GM10248 (cell line): Measurements from ENCODE around the gene GNAS.

ENCODE experiments used
- CTCF ChIA-PET: fragments of 300-600 bp; sonication (Branson Sonifier 250); formaldehyde crosslinking; extraction: SDS; loops from one replicate; lab custom pipeline; 2021; ENCODE audit warnings: antibody characterized with exemption; lab: Yijun Ruan, JAX
- POLR2A ChIA-PET: fragments of 350-650 bp; sonication (Branson Sonifier 250); formaldehyde crosslinking; extraction: SDS; loops from one replicate; lab custom pipeline; 2020; ENCODE audit warnings: antibody characterized with exemption; lab: Yijun Ruan, JAX
- DNase-seq: peaks from one replicate; pipeline ENCODE4 v3.0.0; 2012; ENCODE audit errors: extremely low spot score
- TF ChIP-seq, protein P1 (sequence below): IDR thresholded peaks from 2 replicates; pipeline ENCODE4 v1.5.1; 2012; ENCODE audit warnings: mild to moderate bottlenecking, low read depth; ENCODE audit errors: extremely low read depth, missing control alignments, control extremely low read depth

GNAS gene

DNA sequence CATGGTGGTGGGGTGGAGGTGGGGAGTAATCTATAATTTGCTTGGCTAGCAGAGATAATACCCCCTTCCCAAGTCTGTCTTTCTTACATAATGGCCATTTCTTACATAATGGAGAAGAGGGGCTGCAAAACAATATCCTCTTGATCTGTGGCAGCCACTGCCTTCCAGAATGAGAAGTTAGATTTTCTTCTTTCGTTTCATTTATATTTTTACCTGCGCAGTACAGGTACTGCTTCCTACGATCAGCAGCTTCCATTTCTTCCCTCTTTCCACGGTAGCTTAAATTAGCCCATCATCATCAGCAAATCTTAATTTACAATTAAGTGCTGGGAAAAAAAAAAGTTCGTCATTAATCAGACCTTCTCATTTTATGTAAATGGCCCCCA is 30.2 kb downstream of the GNAS start:
- ChIA-PET POLR2A (no interaction called here), CTCF (interaction anchor here (0.9 to 1.5 kb wide), 4 partner anchors 10 to 325 kb away, joined by 3 to 4 read pairs (median 3); no protein-coding TSS in a partner anchor)
- TF ChIP-seq, protein P1, sequence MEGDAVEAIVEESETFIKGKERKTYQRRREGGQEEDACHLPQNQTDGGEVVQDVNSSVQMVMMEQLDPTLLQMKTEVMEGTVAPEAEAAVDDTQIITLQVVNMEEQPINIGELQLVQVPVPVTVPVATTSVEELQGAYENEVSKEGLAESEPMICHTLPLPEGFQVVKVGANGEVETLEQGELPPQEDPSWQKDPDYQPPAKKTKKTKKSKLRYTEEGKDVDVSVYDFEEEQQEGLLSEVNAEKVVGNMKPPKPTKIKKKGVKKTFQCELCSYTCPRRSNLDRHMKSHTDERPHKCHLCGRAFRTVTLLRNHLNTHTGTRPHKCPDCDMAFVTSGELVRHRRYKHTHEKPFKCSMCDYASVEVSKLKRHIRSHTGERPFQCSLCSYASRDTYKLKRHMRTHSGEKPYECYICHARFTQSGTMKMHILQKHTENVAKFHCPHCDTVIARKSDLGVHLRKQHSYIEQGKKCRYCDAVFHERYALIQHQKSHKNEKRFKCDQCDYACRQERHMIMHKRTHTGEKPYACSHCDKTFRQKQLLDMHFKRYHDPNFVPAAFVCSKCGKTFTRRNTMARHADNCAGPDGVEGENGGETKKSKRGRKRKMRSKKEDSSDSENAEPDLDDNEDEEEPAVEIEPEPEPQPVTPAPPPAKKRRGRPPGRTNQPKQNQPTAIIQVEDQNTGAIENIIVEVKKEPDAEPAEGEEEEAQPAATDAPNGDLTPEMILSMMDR, result no peak
- DNase-seq, result no peak

DNA sequence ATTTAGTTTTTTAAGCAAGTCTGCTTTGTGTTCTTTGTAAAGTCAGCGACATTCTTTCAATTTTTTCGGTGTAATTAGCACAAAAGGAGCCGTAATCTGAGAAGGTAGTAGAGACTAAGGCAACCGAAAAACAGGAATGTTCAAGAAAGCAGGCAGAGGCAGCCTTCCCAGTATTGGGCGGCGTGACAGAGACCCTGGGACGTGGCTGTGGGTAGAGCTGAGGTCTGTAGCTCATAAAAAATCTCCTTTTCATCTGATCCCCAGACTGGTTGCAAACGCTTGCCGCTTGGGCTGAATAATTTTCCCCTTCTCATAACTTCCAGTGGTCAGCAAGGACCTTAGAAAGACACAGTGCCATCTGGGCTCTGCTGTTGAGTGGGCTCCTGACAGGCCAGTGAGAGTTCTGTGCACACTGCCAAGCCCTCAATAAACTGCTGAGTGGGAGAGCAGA is 30.8 kb downstream of the GNAS start:
- POLR2A ChIA-PET, result no interaction called here
- TF ChIP-seq, protein P1, result no peak
- DNase-seq, result no peak
- CTCF ChIA-PET, result interaction anchor here (0.9 to 1.5 kb wide), 4 partner anchors 10 to 324 kb away, joined by 3 to 4 read pairs (median 3); no protein-coding TSS in a partner anchor

DNA sequence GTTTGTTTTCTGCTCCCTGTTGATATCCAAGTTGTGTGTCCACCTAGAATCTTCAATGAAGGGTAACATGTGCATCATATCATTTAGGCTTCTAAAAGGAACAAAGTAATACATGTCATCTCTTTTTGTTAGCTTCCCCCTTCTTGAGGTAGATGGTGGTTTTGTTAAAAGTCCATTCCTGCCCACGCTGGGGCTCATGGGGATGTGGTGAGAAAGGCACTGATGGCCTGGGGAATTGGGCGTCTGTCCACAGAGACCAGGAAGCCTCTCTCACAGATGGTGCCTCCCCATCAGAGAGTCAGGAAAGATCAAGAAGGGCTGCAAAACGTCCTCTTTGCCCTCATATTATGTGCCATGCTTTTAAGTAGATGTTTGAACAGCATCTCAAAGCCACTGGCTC is 32.5 kb downstream of the GNAS start:
- TF ChIP-seq, protein P1, result no peak
- POLR2A ChIA-PET, result no interaction called here
- CTCF ChIA-PET, result interaction anchor here (1.0 to 2.0 kb wide), 6 partner anchors 8 to 212 kb away, joined by 3 to 9 read pairs (median 4); no protein-coding TSS in a partner anchor
- no peak for DNase-seq

DNA sequence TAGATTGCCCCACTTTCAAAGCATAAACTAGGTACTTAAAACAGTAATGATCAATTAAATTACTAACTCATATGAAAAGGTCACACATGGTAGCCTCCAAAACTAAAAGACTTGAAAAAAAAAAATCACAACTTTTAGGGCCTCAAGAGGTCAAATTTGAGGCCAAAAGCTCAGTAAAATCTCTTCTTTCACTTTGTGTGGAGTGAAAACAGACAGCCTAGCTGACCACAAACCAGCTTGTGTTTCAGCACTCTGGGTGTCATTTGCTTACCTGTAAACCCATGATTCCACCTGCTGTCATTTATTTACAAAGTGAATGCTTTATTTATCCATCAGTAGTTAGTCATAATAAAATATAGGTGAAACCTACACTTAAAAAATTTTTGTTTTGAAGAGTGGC is 34.0 kb downstream of the GNAS start:
- ChIA-PET CTCF (interaction anchor here (1.0 to 1.9 kb wide), 5 partner anchors 10 to 197 kb away, joined by 3 to 7 read pairs (median 5); partner anchors contain the start of gene ATP5F1E), POLR2A (interaction anchor here (1.1 kb wide), 1 partner anchor 146 kb away, joined by 3 read pairs; the partner anchor contains the start of gene ATP5F1E)
- peak; percentile 36 for DNase-seq
- TF ChIP-seq, protein P1, result no peak

DNA sequence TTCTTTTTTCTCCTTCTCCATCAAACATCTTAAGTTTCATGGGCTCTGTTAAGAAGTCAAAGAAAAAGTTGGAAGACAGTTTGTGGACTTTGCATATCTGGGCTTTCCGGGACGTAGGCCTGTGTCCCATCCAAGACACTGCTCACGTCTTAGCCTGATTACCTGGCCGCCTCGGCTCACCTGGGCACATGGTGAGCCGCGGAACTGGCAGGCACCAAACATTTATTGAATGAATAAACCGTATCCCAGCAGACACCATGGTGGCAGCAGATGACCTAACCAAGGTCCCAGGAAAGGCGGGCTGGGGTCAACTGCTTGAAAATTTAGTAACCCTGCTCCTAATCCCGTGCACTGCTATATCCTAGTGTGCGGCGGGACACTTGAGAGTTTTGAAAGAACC is 35.6 kb downstream of the GNAS start:
- TF ChIP-seq, protein P1, result no peak
- ChIA-PET POLR2A (no interaction called here), CTCF (no interaction called here)
- no peak for DNase-seq

DNA sequence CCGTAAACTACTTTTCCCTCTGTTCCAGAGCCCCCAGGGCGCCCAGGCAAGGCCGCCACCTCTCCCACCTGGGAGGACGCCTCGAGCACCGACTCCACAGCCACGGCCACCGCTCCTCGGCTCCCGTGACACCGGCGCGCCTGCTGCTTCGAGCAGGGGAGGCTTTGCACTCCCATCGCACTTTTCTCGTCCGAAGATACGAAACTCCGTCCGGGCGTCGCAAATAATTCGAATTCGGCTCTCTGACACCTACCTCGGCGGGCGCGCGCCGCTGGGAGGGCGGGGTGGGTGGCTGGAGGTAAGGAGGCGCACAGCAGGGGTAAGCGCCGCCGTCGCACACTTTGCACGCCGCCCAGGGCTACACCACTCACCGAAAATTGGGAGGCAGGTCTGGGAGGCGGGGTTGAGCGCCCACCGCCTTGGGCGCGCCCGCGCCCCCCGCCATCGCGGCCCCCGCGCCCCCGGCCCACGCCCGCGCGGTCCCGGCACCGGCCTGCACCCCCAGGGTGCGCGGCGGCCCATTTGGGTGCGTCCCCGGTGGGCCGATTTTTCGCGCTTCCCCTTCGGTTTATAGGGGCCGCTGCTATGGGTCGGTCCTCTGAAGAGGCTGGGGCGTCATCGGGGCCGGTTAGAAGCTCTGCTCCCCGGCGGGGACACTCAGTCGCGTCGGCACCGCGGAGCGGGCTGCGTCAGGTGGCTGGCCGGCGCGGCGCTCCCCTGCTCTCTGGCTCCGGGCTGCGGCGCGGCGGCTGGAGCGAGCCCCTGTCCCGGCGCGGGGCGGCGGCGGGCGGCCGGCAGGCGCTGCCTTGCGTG is 36.2 kb downstream of the GNAS start:
- CTCF ChIA-PET, result interaction anchor here (1.3 kb wide), 1 partner anchor 15 kb away, joined by 3 read pairs; no protein-coding TSS in a partner anchor
- POLR2A ChIA-PET, result interaction anchor here (0.6 to 1.9 kb wide), 10 partner anchors 9 to 238 kb away, joined by 4 to 11 read pairs (median 6); partner anchors contain the start of genes ATP5F1E and STX16
- peak; percentile 87 for DNase-seq

More for the DNA sequence above, 36.2 kb downstream of the GNAS start:
- TF ChIP-seq, protein P1, result no peak
